ENCODE results near the gene VANGL2. TPM values are rescaled to one million over a fixed set of nuclear protein-coding genes. Genes with fewer than 3 reads are reported as not detected.

The VANGL2 gene
- total RNA-seq, 5 donors from 2014 or later (not counting 1 experiment from before 2014, with no cell fraction given): 0.16 to 0.26 (median 0.20) TPM; not detected in 2

DNA sequence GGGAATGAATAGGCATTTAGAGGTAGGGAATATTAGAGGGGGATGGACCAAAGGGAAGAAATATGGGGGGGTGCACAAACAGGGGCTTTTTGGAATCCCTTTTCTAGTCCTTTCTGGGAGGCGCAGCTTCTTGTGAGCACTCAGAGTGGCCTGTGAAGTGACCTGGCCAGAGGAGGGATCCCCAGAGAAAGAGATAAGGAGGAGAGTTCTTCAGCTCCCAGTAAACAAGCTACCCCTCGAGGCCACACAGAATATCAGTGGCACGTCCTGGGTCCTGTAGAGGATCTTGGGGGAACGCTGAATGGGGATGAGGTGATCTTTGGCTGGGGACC lies 19.4 kb downstream of the VANGL2 start:
- no peaks in the 10 kb centered on the region for H3K4me1 Mint-ChIP-seq
- no peaks in the 10 kb centered on the region for H3K9me3 Mint-ChIP-seq
- Histone ChIP-seq H3K9me3 (no peaks in the 10 kb centered on the region), H3K4me1 (ENCODE audit: control insufficient read depth in 1 of 2, extremely low read depth in 1 of 2, insufficient read depth in 2 of 2, low read length in 2 of 2) (no peaks in the 10 kb centered on the region), H3K27ac (ENCODE audit: low read length) (no peak overlapping the region), H3K4me3 (ENCODE audit: control insufficient read depth in 1 of 2, extremely low read depth in 1 of 2, low read length in 1 of 2) (no peak overlapping the region), H3K36me3 (ENCODE audit: control insufficient read depth in 2 of 2, extremely low read depth in 1 of 2, insufficient read depth in 1 of 2, low read length in 1 of 2) (no peaks in the 10 kb centered on the region), H3K27me3 (replicated peaks in 1 of 2; ENCODE audit: control insufficient read depth in 2 of 2, extremely low read depth in 1 of 2, insufficient read depth in 2 of 2, low read length in 1 of 2) (peaks cover 0 to 28% of the 10 kb centered on the region in 2 experiments)
- H3K27ac Mint-ChIP-seq: no peak overlapping the region
- H3K27me3 Mint-ChIP-seq: peaks cover 3 to 10% of the 10 kb centered on the region in 2 donors
- no peaks in the 10 kb centered on the region for H3K36me3 Mint-ChIP-seq
- 87% methylated on average over 4 of the region's 4 CpGs for WGBS (ENCODE audit: insufficient coverage)
- POLR2A ChIA-PET: no interaction called here
- H3K4me3 Mint-ChIP-seq: no peak overlapping the region
- CTCF ChIA-PET: no interaction called here
- DNase-seq (peak in 1 of 35 experiments; percentile 6), ATAC-seq (replicated peaks in 1 of 4) (no peak)

DNA sequence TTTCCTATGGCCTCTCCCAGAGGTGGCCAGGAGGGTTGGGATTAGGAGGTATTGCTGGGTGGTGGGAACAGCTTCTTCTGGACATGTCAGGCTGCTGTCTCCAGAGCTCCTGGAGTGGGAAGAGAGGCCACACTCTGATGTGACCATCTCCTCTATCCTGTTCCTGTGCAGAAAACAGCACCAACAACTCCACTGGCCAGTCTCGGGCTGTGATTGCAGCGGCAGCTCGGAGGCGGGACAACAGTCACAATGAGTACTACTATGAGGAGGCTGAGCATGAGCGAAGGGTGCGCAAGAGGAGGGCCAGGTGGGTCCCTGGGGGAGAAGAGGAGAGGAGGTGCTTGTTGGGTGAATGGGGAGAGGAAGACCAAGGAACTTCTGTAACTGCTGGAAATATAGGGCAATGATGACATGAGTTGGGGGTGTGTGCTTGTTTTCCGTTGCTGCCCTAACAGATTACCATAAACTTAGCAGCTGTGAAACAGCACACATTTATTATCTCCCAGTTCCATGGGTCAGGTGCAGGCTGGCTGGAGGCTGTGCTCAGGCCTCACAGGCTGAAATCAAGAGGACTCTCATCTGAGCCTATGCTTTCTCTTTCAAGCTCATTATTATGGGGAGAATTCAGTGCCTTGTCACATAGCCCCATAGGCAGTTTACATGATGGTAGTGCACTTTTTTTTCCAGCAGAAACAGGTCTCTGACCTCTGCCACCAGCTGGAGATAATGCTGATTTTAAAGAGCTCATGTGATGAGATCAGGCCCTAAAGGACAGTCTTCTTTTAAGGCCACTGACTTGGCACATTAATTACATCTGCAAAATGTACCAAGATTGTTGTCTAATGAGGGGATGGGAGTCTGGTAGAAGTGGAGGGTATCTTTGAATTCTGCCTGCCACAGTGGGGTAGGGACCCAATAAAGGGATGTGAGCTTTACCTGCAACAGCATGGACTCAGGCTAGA lies 20.8 kb downstream of the VANGL2 start:
- Mint-ChIP-seq H3K27me3 (peaks cover 3 to 10% of the 10 kb centered on the region in 2 donors), H3K27ac (no peak overlapping the region), H3K4me3 (no peak overlapping the region), H3K36me3 (no peaks in the 10 kb centered on the region), H3K4me1 (peaks cover 0 to 8% (median 0%) of the 10 kb centered on the region in 3 donors), H3K9me3 (no peaks in the 10 kb centered on the region)
- Histone ChIP-seq H3K27me3 (replicated peaks in 1 of 2; ENCODE audit: control insufficient read depth in 2 of 2, extremely low read depth in 1 of 2, insufficient read depth in 2 of 2, low read length in 1 of 2) (peaks cover 0 to 17% of the 10 kb centered on the region in 2 experiments), H3K27ac (ENCODE audit: low read length) (no peak overlapping the region), H3K4me3 (ENCODE audit: control insufficient read depth in 1 of 2, extremely low read depth in 1 of 2, low read length in 1 of 2) (no peak overlapping the region), H3K36me3 (ENCODE audit: control insufficient read depth in 2 of 2, extremely low read depth in 1 of 2, insufficient read depth in 1 of 2, low read length in 1 of 2) (no peaks in the 10 kb centered on the region), H3K9me3 (no peaks in the 10 kb centered on the region), H3K4me1 (ENCODE audit: control insufficient read depth in 1 of 2, extremely low read depth in 1 of 2, insufficient read depth in 2 of 2, low read length in 2 of 2) (no peaks in the 10 kb centered on the region)
- no peak for DNase-seq
- POLR2A ChIA-PET: interaction anchor here in 1 of 2 donors (0.6 kb wide), 1 partner anchor 880 kb away, joined by 6 read pairs; no protein-coding TSS in a partner anchor
- CTCF ChIA-PET: no interaction called here
- 86% methylated on average over 2 of the region's 7 CpGs for WGBS (ENCODE audit: insufficient coverage)
- no peak for ATAC-seq (replicated peaks in 1 of 4)

DNA sequence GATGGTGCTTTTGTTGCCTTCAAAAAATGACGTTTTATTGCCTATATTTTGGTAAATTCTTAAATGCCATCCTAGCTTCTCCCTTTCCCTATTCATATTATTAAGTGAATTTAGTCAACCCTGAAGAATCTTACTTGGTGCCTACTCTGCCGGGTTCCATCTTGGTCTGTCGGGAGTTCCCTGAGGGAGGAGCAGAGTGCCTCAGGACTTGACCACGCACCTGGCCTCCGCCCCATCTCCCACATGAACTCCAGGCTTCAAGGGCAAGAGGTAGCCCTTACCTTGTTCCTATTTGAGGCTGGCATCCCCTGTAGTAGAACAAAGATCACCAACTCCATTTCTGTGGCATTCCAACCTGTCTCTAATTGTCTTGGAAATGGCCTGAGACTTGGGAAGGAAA lies 21.5 kb downstream of the VANGL2 start:
- H3K36me3 Mint-ChIP-seq: no peaks in the 10 kb centered on the region
- H3K4me3 ChIP-seq (ENCODE audit: control insufficient read depth in 1 of 2, extremely low read depth in 1 of 2, low read length in 1 of 2): no peak overlapping the region
- peaks cover 0 to 13% of the 10 kb centered on the region in 2 experiments for H3K27me3 ChIP-seq (replicated peaks in 1 of 2; ENCODE audit: control insufficient read depth in 2 of 2, extremely low read depth in 1 of 2, insufficient read depth in 2 of 2, low read length in 1 of 2)
- no peak overlapping the region for H3K27ac Mint-ChIP-seq
- ChIA-PET CTCF (no interaction called here), POLR2A (interaction anchor here in 1 of 2 donors (0.6 kb wide), 1 partner anchor 879 kb away, joined by 6 read pairs; no protein-coding TSS in a partner anchor)
- H3K27me3 Mint-ChIP-seq: peaks cover 3 to 10% of the 10 kb centered on the region in 2 donors
- no peak for ATAC-seq (replicated peaks in 1 of 4)
- H3K4me3 Mint-ChIP-seq: no peak overlapping the region
- H3K9me3 Mint-ChIP-seq: no peaks in the 10 kb centered on the region
- WGBS (ENCODE audit: insufficient coverage): 78% methylated on average over 3 of the region's 5 CpGs
- no peak overlapping the region for H3K27ac ChIP-seq (ENCODE audit: low read length)
- H3K4me1 ChIP-seq (ENCODE audit: control insufficient read depth in 1 of 2, extremely low read depth in 1 of 2, insufficient read depth in 2 of 2, low read length in 2 of 2): peaks cover 0 to 2% of the 10 kb centered on the region in 2 experiments
- H3K36me3 ChIP-seq (ENCODE audit: control insufficient read depth in 2 of 2, extremely low read depth in 1 of 2, insufficient read depth in 1 of 2, low read length in 1 of 2): no peaks in the 10 kb centered on the region
- no peaks in the 10 kb centered on the region for H3K9me3 ChIP-seq
- no peak for DNase-seq
- peaks cover under 1 to 8% (median 1%) of the 10 kb centered on the region in 3 donors for H3K4me1 Mint-ChIP-seq

DNA sequence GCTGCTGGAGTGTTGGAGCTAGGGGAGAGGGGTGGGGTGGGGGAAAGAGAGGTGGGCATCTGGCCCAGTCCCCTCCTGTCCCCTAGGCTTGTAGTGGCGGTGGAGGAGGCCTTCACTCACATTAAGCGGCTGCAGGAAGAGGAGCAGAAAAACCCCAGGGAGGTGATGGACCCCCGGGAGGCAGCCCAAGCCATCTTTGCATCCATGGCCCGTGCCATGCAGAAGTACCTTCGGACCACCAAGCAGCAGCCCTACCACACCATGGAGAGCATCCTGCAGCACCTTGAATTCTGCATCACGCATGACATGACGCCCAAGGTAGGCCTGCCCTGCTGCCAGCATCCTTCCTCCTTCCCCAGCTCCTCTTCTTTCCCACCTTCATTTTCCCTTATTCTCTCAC lies 23.6 kb downstream of the VANGL2 start:
- Histone ChIP-seq H3K9me3 (no peaks in the 10 kb centered on the region), H3K27ac (ENCODE audit: low read length) (no peak overlapping the region), H3K36me3 (ENCODE audit: control insufficient read depth in 2 of 2, extremely low read depth in 1 of 2, insufficient read depth in 1 of 2, low read length in 1 of 2) (no peaks in the 10 kb centered on the region), H3K4me1 (ENCODE audit: control insufficient read depth in 1 of 2, extremely low read depth in 1 of 2, insufficient read depth in 2 of 2, low read length in 2 of 2) (peaks cover 18 to 22% of the 10 kb centered on the region in 2 experiments), H3K27me3 (replicated peaks in 1 of 2; ENCODE audit: control insufficient read depth in 2 of 2, extremely low read depth in 1 of 2, insufficient read depth in 2 of 2, low read length in 1 of 2) (peaks cover 0 to 11% of the 10 kb centered on the region in 2 experiments), H3K4me3 (ENCODE audit: control insufficient read depth in 1 of 2, extremely low read depth in 1 of 2, low read length in 1 of 2) (no peak overlapping the region)
- Mint-ChIP-seq H3K36me3 (no peaks in the 10 kb centered on the region), H3K4me3 (no peak overlapping the region), H3K27ac (no peak overlapping the region), H3K4me1 (peaks cover 19 to 28% (median 19%) of the 10 kb centered on the region in 3 donors), H3K9me3 (no peaks in the 10 kb centered on the region), H3K27me3 (peaks cover 3 to 9% of the 10 kb centered on the region in 2 donors)
- DNase-seq (peak in 1 of 35 experiments; percentile 8), ATAC-seq (replicated peaks in 1 of 4) (no peak)
- WGBS (ENCODE audit: insufficient coverage): 98% methylated on average over 5 of the region's 7 CpGs
- ChIA-PET POLR2A (interaction anchor here in 1 of 2 donors (0.6 kb wide), 2 partner anchors 46 to 89 kb away, joined by 4 read pairs; no protein-coding TSS in a partner anchor), CTCF (interaction anchor here in 1 of 2 donors (0.6 kb wide), 1 partner anchor 157 kb away, joined by 3 read pairs; no protein-coding TSS in a partner anchor)

DNA sequence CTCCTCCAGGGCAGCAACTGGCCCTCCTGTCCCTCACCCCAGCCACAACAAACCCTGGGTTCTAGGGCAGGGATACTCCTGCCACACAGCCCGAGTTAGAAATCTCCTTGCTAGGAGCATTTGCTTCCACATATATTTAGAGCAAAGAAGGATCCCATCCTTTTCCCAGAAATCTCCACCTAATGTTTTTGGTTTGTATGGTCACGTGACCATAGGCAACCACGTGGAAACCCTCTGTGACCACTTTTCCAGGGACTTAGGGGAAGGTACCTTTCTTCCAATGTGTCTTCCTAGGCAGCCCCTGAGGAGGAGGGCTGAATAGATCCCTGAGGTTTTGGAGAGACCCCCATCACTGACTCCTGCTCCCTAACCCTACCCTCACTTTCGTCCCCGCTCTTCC lies 25.5 kb downstream of the VANGL2 start:
- ChIA-PET CTCF (no interaction called here), POLR2A (no interaction called here)
- Mint-ChIP-seq H3K4me1 (peaks cover 37 to 47% (median 37%) of the 10 kb centered on the region in 3 donors), H3K27ac (peak overlapping the region; percentile 63 to 86), H3K4me3 (no peak overlapping the region), H3K36me3 (no peaks in the 10 kb centered on the region), H3K27me3 (peaks cover 1 to 3% of the 10 kb centered on the region in 2 donors), H3K9me3 (no peaks in the 10 kb centered on the region)
- DNase-seq (no peak), ATAC-seq (replicated peaks in 1 of 4) (no peak)
- no peak overlapping the region for H3K4me3 ChIP-seq (ENCODE audit: control insufficient read depth in 1 of 2, extremely low read depth in 1 of 2, low read length in 1 of 2)
- no peaks in the 10 kb centered on the region for H3K9me3 ChIP-seq
- peaks cover 23 to 38% of the 10 kb centered on the region in 2 experiments for H3K4me1 ChIP-seq (ENCODE audit: control insufficient read depth in 1 of 2, extremely low read depth in 1 of 2, insufficient read depth in 2 of 2, low read length in 2 of 2)
- WGBS (ENCODE audit: insufficient coverage): no CpG with 5 or more reads among the region's 5 CpGs
- H3K36me3 ChIP-seq (ENCODE audit: control insufficient read depth in 2 of 2, extremely low read depth in 1 of 2, insufficient read depth in 1 of 2, low read length in 1 of 2): no peaks in the 10 kb centered on the region
- peaks cover 0 to 5% of the 10 kb centered on the region in 2 experiments for H3K27me3 ChIP-seq (replicated peaks in 1 of 2; ENCODE audit: control insufficient read depth in 2 of 2, extremely low read depth in 1 of 2, insufficient read depth in 2 of 2, low read length in 1 of 2)
- H3K27ac ChIP-seq (ENCODE audit: low read length): no peak overlapping the region

DNA sequence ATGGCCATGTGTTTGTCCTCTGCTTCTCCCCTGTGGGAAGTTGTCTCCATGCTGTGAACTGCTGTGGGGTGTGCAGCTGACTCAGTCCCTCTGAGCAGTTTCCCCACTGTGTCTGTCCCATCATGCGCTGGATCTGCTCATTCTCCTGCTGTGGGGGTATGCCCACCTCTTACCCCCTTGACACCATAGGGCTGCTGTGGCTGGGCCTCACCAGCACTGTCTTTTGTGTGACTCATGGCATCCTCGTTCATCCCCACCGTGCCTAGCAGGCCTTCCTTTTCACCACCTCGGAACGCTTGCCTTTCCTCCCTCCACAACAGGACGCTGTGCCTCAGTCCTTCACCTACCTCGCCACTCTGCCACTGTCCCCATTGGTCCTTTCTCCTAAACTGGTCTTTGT lies 27.3 kb downstream of the VANGL2 start:
- Mint-ChIP-seq H3K4me3 (peak overlapping the region in 1 of 3 donors; percentile 64), H3K27ac (peak overlapping the region; percentile 93 to 94), H3K9me3 (no peaks in the 10 kb centered on the region), H3K4me1 (peaks cover 55 to 65% (median 55%) of the 10 kb centered on the region in 3 donors), H3K27me3 (no peaks in the 10 kb centered on the region), H3K36me3 (no peaks in the 10 kb centered on the region)
- Histone ChIP-seq H3K9me3 (no peaks in the 10 kb centered on the region), H3K27me3 (replicated peaks in 1 of 2; ENCODE audit: control insufficient read depth in 2 of 2, extremely low read depth in 1 of 2, insufficient read depth in 2 of 2, low read length in 1 of 2) (peaks cover 0 to 3% of the 10 kb centered on the region in 2 experiments), H3K36me3 (ENCODE audit: control insufficient read depth in 2 of 2, extremely low read depth in 1 of 2, insufficient read depth in 1 of 2, low read length in 1 of 2) (no peaks in the 10 kb centered on the region), H3K27ac (ENCODE audit: low read length) (peak overlapping the region; percentile 81), H3K4me1 (ENCODE audit: control insufficient read depth in 1 of 2, extremely low read depth in 1 of 2, insufficient read depth in 2 of 2, low read length in 2 of 2) (peaks cover 25 to 51% of the 10 kb centered on the region in 2 experiments), H3K4me3 (ENCODE audit: control insufficient read depth in 1 of 2, extremely low read depth in 1 of 2, low read length in 1 of 2) (no peak overlapping the region)
- POLR2A ChIA-PET: no interaction called here
- WGBS (ENCODE audit: insufficient coverage): 90% methylated on average over 6 of the region's 7 CpGs
- DNase-seq (peak in 1 of 35 experiments; percentile 13), ATAC-seq (replicated peaks in 1 of 4) (no peak)
- CTCF ChIA-PET: no interaction called here
